Astrocyte of the spinal cord (primary cell): ENCODE measurements around the gene RHOB.

Experiments
- DNase-seq: peaks from one replicate; pipeline ENCODE4 v3.0.0; 2011; ENCODE audit warnings: low read depth, low spot score
- H3K4me3 ChIP-seq: 2 replicates; pipeline ENCODE4 v1.5.1; 2011; ENCODE audit warnings: low read depth, mild to moderate bottlenecking, low read length, moderate library complexity
- in situ Hi-C: cut with HindIII; loops from 2 replicates; pipeline ENCODE4 v1.10.0; 2017; ENCODE audit warnings: low sequenced_read_pairs
- TF ChIP-seq, protein P1 (sequence below): IDR thresholded peaks from 2 replicates; pipeline ENCODE4 v1.5.1; 2012; ENCODE audit warnings: low read depth, mild to moderate bottlenecking, low read length, inconsistent platforms

Gene RHOB

DNA sequence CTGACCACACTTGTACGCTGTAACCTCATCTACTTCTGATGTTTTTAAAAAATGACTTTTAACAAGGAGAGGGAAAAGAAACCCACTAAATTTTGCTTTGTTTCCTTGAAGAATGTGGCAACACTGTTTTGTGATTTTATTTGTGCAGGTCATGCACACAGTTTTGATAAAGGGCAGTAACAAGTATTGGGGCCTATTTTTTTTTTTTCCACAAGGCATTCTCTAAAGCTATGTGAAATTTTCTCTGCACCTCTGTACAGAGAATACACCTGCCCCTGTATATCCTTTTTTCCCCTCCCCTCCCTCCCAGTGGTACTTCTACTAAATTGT is 2.1 kb downstream of the RHOB start:
- no peak for DNase-seq
- TF ChIP-seq, protein P1, sequence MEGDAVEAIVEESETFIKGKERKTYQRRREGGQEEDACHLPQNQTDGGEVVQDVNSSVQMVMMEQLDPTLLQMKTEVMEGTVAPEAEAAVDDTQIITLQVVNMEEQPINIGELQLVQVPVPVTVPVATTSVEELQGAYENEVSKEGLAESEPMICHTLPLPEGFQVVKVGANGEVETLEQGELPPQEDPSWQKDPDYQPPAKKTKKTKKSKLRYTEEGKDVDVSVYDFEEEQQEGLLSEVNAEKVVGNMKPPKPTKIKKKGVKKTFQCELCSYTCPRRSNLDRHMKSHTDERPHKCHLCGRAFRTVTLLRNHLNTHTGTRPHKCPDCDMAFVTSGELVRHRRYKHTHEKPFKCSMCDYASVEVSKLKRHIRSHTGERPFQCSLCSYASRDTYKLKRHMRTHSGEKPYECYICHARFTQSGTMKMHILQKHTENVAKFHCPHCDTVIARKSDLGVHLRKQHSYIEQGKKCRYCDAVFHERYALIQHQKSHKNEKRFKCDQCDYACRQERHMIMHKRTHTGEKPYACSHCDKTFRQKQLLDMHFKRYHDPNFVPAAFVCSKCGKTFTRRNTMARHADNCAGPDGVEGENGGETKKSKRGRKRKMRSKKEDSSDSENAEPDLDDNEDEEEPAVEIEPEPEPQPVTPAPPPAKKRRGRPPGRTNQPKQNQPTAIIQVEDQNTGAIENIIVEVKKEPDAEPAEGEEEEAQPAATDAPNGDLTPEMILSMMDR: no peak
- H3K4me3 ChIP-seq: peak overlapping the region; percentile 64
- in situ Hi-C loops: no loop called here

- in situ Hi-C loops: no loop called here
- TF ChIP-seq, protein P1: no peak
- H3K4me3 ChIP-seq: peak overlapping the region; percentile 64
- DNase-seq: peak; percentile 43
These were observed 2.8 kb downstream of the RHOB start for GRCh38 chr2:20449501-20450200.

DNA sequence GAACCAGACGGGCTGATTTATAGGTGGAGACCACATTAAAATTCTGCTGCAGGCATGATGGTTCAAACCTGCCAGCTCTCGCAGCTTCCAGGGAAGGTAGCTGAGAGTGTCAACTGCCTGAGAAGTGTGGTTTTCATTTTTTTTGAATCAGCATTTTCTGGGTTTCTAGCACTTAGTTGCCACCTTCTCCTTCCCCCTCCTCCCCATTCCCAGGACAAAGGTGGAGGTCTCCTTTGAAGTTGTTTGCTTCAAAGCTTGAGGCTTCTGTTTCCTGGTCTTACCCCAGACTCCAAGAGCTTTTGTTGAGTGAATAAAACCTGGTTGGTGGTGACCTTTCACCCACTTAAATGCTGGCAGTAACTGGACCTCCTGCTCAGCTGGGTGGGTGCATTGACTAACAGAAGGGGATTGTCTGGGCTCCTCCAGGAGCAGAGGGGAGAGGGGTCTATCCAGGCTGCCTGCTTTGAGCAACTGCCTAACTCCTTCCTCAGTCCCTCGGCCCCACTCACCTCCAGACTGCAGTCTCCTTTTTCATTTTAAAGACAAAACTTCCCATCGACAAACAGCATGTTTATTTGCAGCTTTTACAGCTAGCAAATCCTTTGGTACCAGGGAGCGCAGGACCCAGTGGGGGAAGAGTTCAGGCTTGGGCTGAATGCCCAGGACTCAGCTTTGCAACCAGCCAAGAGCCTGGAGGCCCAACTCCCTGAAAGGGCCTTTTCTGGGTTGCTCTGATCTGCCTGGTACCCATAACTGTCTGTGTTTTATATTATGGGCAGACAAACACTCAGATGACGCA is 3.5 kb downstream of the RHOB start:
- TF ChIP-seq, protein P1: no peak
- in situ Hi-C loops: no loop called here
- DNase-seq: peak; percentile 84
- H3K4me3 ChIP-seq: peak overlapping the region; percentile 64

GRCh38 chr2:20451000-20451290 is 4.1 kb downstream of the RHOB start:
- no peak overlapping the region for H3K4me3 ChIP-seq
- TF ChIP-seq, protein P1: no peak
- DNase-seq: no peak
- in situ Hi-C loops: no loop called here

GRCh38 chr2:20451341-20451740 is 4.5 kb downstream of the RHOB start:
- DNase-seq: peak; percentile 54
- TF ChIP-seq, protein P1: no peak
- no peak overlapping the region for H3K4me3 ChIP-seq
- in situ Hi-C loops: no loop called here

GRCh38 chr2:20451761-20452499 is 5.1 kb downstream of the RHOB start:
- TF ChIP-seq, protein P1: no peak
- no peak overlapping the region for H3K4me3 ChIP-seq
- DNase-seq: no peak
- in situ Hi-C loops: no loop called here
